IPS DF 4.7 (cell line): ENCODE results near the gene KRT15.

Source experiments
- DNase-seq: peaks from one replicate; pipeline ENCODE4 v3.0.0-alpha.2; 2013; ENCODE audit warnings: low spot score; ENCODE audit errors: extremely low read depth

KRT15 gene

GRCh38 chr17:41527063-41528023, 8.7 kb upstream of the KRT15 start:
- DNase-seq, result no peak

GRCh38 chr17:41524261-41524660, 5.6 kb upstream of the KRT15 start:
- no peak for DNase-seq

- no peak for DNase-seq
Measured at GRCh38 chr17:41523787-41524186, 5.1 kb upstream of the KRT15 start.

- DNase-seq, result no peak
Measured at GRCh38 chr17:41523225-41523593, 4.5 kb upstream of the KRT15 start.

GRCh38 chr17:41522301-41523224, 3.9 kb upstream of the KRT15 start:
- DNase-seq, result no peak

- DNase-seq, result no peak
Measured at GRCh38 chr17:41521574-41522261, 3.0 kb upstream of the KRT15 start.

GRCh38 chr17:41520821-41521521, 2.3 kb upstream of the KRT15 start:
- DNase-seq, result no peak

GRCh38 chr17:41519501-41520224, 973 bp upstream of the KRT15 start:
- no peak for DNase-seq

GRCh38 chr17:41518031-41518430, 659 bp downstream of the KRT15 start:
- no peak for DNase-seq

GRCh38 chr17:41516830-41517283, 1.8 kb downstream of the KRT15 start:
- DNase-seq, result no peak

- no peak for DNase-seq
Measured at GRCh38 chr17:41516147-41516829, 2.4 kb downstream of the KRT15 start.

GRCh38 chr17:41513168-41513547, 5.5 kb downstream of the KRT15 start:
- DNase-seq, result no peak

- no peak for DNase-seq
Measured at GRCh38 chr17:41512546-41513167, 6.0 kb downstream of the KRT15 start.

- no peak for DNase-seq
Measured at GRCh38 chr17:41511716-41512115, 7.0 kb downstream of the KRT15 start.

- no peak for DNase-seq
Measured at GRCh38 chr17:41511116-41511515, 7.6 kb downstream of the KRT15 start.

GRCh38 chr17:41510251-41511065, 8.2 kb downstream of the KRT15 start:
- no peak for DNase-seq

GRCh38 chr17:41507315-41507880, 11.3 kb downstream of the KRT15 start:
- DNase-seq, result no peak
